CMK (cell line): Measurements from ENCODE around the gene ADAMTS20.
"Not testable (repeated sequence)": the region's sequence is repeated elsewhere in the genome, so short reads cannot be mapped to it uniquely, and the experiment has no call there.

Experiments used
- DNase-seq: peaks from one replicate; pipeline ENCODE4 v3.0.0-alpha.2; 2010; ENCODE audit warnings: low read depth

ADAMTS20 gene

GRCh38 chr12:43360001-43360400, 192.0 kb downstream of the ADAMTS20 start:
- not testable (repeated sequence) for DNase-seq

- DNase-seq: no peak
Observed at GRCh38 chr12:43357141-43357540, 194.9 kb downstream of the ADAMTS20 start.

- DNase-seq: no peak
Observed at GRCh38 chr12:43352001-43352400, 200.0 kb downstream of the ADAMTS20 start.

GRCh38 chr12:43349863-43350262, 202.1 kb downstream of the ADAMTS20 start:
- DNase-seq: no peak

GRCh38 chr12:43348221-43348620, 203.8 kb downstream of the ADAMTS20 start:
- no peak for DNase-seq

GRCh38 chr12:43347026-43347425, 205.0 kb downstream of the ADAMTS20 start:
- DNase-seq: no peak

- no peak for DNase-seq
Observed at GRCh38 chr12:43345023-43345422, 207.0 kb downstream of the ADAMTS20 start.

- DNase-seq: not testable (repeated sequence)
Observed at GRCh38 chr12:43341785-43342313, 210.2 kb downstream of the ADAMTS20 start.

- DNase-seq: no peak
Observed at GRCh38 chr12:43338848-43339526, 213.0 kb downstream of the ADAMTS20 start.

GRCh38 chr12:43337571-43338444, 214.2 kb downstream of the ADAMTS20 start:
- no peak for DNase-seq

GRCh38 chr12:43336962-43337555, 214.9 kb downstream of the ADAMTS20 start:
- DNase-seq: no peak

- DNase-seq: no peak
Observed at GRCh38 chr12:43333644-43334043, 218.4 kb downstream of the ADAMTS20 start.

GRCh38 chr12:43332977-43333640, 218.9 kb downstream of the ADAMTS20 start:
- no peak for DNase-seq

GRCh38 chr12:43331935-43332334, 220.1 kb downstream of the ADAMTS20 start:
- no peak for DNase-seq

GRCh38 chr12:43329375-43329774, 222.6 kb downstream of the ADAMTS20 start:
- no peak for DNase-seq

GRCh38 chr12:43325786-43326185, 226.2 kb downstream of the ADAMTS20 start:
- DNase-seq: no peak

GRCh38 chr12:43320281-43320680, 231.7 kb downstream of the ADAMTS20 start:
- DNase-seq: no peak

GRCh38 chr12:43318021-43318420, 234.0 kb downstream of the ADAMTS20 start:
- DNase-seq: no peak

- DNase-seq: no peak
Observed at GRCh38 chr12:43317156-43317555, 234.8 kb downstream of the ADAMTS20 start.

- DNase-seq: no peak
Observed at GRCh38 chr12:43316520-43316919, 235.5 kb downstream of the ADAMTS20 start.

- DNase-seq: no peak
Observed at GRCh38 chr12:43315961-43316360, 236.0 kb downstream of the ADAMTS20 start.

GRCh38 chr12:43312991-43313505, 239.0 kb downstream of the ADAMTS20 start:
- DNase-seq: no peak
